Stimulated activated CD8-positive, alpha-beta memory T cell treated with anti-CD3 and anti-CD28 coated beads, Interleukin-15, amount 100 ng/mL, for 1 hour (primary cell): ENCODE data around the gene CDC42EP5.

Experiments used
- DNase-seq: peaks from one replicate; pipeline ENCODE4 v3.0.0-alpha.2; 2020; ENCODE audit warnings: low read depth

Gene CDC42EP5

GRCh38 chr19:54462047-54462654 lies 10.9 kb downstream of the CDC42EP5 start:
- no peak for DNase-seq

- DNase-seq = no peak
Measured at GRCh38 chr19:54461613-54462012, 11.5 kb downstream of the CDC42EP5 start.

GRCh38 chr19:54461210-54461609 lies 11.9 kb downstream of the CDC42EP5 start:
- DNase-seq = no peak

GRCh38 chr19:54460230-54461005 lies 12.7 kb downstream of the CDC42EP5 start:
- no peak for DNase-seq

GRCh38 chr19:54459282-54460229 lies 13.5 kb downstream of the CDC42EP5 start:
- no peak for DNase-seq

- DNase-seq = no peak
Measured at GRCh38 chr19:54458648-54459281, 14.3 kb downstream of the CDC42EP5 start.

GRCh38 chr19:54457773-54458647 lies 15.1 kb downstream of the CDC42EP5 start:
- no peak for DNase-seq

GRCh38 chr19:54456423-54457373 lies 16.4 kb downstream of the CDC42EP5 start:
- DNase-seq = no peak

GRCh38 chr19:54455786-54456422 lies 17.2 kb downstream of the CDC42EP5 start:
- DNase-seq = no peak

- no peak for DNase-seq
Measured at GRCh38 chr19:54454781-54455675, 18.1 kb downstream of the CDC42EP5 start.

GRCh38 chr19:54453921-54454780 lies 18.9 kb downstream of the CDC42EP5 start:
- no peak for DNase-seq

GRCh38 chr19:54452626-54453025 lies 20.5 kb downstream of the CDC42EP5 start:
- no peak for DNase-seq

- DNase-seq = no peak
Measured at GRCh38 chr19:54451997-54452396, 21.1 kb downstream of the CDC42EP5 start.

GRCh38 chr19:54451331-54451871 lies 21.7 kb downstream of the CDC42EP5 start:
- DNase-seq = no peak

- no peak for DNase-seq
Measured at GRCh38 chr19:54449701-54450069, 23.4 kb downstream of the CDC42EP5 start.

GRCh38 chr19:54448774-54449700 lies 24.1 kb downstream of the CDC42EP5 start, which contains the start of gene LENG8:
Gene LENG8, plus strand, starts transcription at chr19:54449199. Its CDS starts 2,146 bp downstream, at chr19:54451345.
- peak; percentile 92 for DNase-seq
